ENCODE measurements around the gene VIPAS39.

Gene VIPAS39

DNA sequence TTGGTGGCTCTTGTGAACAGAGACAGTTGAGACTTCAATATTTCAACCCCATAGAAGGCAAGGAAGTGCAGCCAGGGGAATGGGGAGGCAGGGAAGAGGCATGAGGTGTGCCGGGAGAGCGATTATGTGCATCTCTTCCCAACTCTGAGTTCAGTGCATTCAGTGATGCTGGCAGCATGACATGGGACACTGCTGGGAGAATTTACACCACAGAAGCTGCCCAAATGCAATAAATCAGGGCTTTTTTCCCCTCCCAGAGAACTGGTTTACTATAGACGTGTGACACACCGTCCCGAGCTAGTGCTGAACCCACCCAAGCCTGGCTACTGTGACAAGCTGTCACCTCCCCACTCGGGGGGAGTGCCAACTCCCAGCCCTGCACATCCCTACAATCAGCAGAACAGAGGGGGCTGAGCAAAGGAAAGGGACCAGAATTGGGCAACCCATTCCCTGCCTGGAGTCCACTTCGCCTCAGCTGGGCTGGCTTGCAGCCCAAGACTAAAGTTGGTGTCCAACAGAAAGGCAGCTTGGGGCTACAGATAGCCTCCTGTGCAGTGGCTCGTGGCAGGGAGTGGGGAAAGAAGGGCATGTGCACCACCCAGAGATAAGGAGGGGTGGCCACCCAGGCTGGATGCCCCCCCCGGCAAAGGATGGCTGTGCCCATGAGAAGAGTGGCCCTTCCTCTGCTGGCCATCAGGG lies 17.2 kb upstream of the VIPAS39 start:
- Histone ChIP-seq H3K4me2 (ENCODE audit: low read length) (no peak overlapping the region), H3K79me2 (no peaks in the 10 kb centered on the region), H3K27me3 (ENCODE audit: control insufficient read depth, insufficient read depth, low read length) (no peaks in the 10 kb centered on the region), H3K4me1 (no peaks in the 10 kb centered on the region), H2AFZ (no peak overlapping the region), H3K27ac (no peak overlapping the region), H3K9me3 (ENCODE audit: control insufficient read depth, low read length) (no peaks in the 10 kb centered on the region), H3K4me3 (ENCODE audit: low read depth, low read length) (no peak overlapping the region), H3K36me3 (ENCODE audit: control insufficient read depth, insufficient read depth, low read length) (no peaks in the 10 kb centered on the region), H3K9ac (no peak overlapping the region)
- TF ChIP-seq, protein P1, sequence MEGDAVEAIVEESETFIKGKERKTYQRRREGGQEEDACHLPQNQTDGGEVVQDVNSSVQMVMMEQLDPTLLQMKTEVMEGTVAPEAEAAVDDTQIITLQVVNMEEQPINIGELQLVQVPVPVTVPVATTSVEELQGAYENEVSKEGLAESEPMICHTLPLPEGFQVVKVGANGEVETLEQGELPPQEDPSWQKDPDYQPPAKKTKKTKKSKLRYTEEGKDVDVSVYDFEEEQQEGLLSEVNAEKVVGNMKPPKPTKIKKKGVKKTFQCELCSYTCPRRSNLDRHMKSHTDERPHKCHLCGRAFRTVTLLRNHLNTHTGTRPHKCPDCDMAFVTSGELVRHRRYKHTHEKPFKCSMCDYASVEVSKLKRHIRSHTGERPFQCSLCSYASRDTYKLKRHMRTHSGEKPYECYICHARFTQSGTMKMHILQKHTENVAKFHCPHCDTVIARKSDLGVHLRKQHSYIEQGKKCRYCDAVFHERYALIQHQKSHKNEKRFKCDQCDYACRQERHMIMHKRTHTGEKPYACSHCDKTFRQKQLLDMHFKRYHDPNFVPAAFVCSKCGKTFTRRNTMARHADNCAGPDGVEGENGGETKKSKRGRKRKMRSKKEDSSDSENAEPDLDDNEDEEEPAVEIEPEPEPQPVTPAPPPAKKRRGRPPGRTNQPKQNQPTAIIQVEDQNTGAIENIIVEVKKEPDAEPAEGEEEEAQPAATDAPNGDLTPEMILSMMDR (IDR thresholded peaks at IDR 0.05), result no peak

DNA sequence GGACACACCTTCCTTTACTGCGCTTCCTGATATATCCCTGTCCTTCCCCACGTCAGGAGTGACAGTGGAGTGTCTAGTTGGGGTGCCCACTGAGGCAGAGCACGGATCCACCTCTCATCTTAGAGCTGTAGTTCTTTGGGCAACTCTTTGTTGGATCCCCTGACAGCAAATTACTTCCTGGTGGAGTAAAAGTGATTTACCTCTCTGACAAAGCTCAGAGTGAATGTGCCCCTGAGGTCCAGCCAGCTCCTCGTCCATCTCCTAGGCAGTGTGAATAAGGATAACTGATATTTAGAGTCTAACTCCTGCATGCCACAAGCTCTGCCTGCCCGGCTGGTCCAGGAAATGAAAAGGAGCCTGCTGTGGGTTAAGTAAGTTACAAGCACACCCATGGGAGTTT lies 16.5 kb upstream of the VIPAS39 start:
- H3K27ac ChIP-seq, result no peak overlapping the region
- H3K9ac ChIP-seq, result no peak overlapping the region
- H3K4me2 ChIP-seq (ENCODE audit: low read length), result no peak overlapping the region
- no peak overlapping the region for H2AFZ ChIP-seq
- H3K9me3 ChIP-seq (ENCODE audit: control insufficient read depth, low read length), result no peaks in the 10 kb centered on the region
- no peaks in the 10 kb centered on the region for H3K27me3 ChIP-seq (ENCODE audit: control insufficient read depth, insufficient read depth, low read length)
- no peaks in the 10 kb centered on the region for H3K79me2 ChIP-seq
- no peaks in the 10 kb centered on the region for H3K4me1 ChIP-seq
- TF ChIP-seq, protein P1 (IDR thresholded peaks at IDR 0.05), result no peak
- H3K36me3 ChIP-seq (ENCODE audit: control insufficient read depth, insufficient read depth, low read length), result no peaks in the 10 kb centered on the region
- no peak overlapping the region for H3K4me3 ChIP-seq (ENCODE audit: low read depth, low read length)

DNA sequence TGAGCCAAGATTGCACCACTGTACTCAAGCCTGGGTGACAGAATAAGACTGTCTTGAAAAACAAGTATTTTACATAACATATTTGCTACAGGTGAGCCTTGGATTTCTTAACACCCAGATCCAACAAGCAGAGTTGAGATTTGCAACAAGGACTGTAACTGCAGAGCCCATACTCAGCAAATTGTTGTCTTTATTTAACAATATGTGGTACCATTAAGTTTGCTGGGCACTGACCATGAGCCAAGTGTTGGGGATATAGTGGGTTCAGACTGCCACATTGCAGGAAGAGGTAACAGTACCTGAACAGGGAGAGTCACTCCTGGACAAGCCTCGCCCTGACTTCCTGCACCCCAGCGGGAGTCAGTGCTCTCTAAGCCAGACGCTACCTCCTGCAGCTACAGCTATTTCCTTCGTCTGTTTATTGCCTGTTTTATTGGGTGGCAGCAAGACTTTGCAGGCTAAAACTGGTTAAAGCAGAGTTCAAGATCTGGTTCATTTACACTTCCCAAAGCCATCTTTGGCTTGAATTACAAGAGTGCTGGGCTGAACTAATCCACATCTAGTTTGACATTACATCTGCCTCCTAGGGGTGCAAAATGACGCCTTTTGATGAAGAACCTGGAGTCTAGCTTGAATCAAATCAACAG lies 12.9 kb upstream of the VIPAS39 start:
- Histone ChIP-seq H3K9me3 (ENCODE audit: control insufficient read depth, low read length) (no peaks in the 10 kb centered on the region), H3K79me2 (no peaks in the 10 kb centered on the region), H3K27me3 (ENCODE audit: control insufficient read depth, insufficient read depth, low read length) (no peaks in the 10 kb centered on the region), H3K4me3 (ENCODE audit: low read depth, low read length) (no peak overlapping the region), H3K4me1 (no peaks in the 10 kb centered on the region), H3K4me2 (ENCODE audit: low read length) (no peak overlapping the region), H2AFZ (no peak overlapping the region), H3K9ac (no peak overlapping the region), H3K27ac (no peak overlapping the region), H3K36me3 (ENCODE audit: control insufficient read depth, insufficient read depth, low read length) (no peaks in the 10 kb centered on the region)
- TF ChIP-seq, protein P1 (IDR thresholded peaks at IDR 0.05), result no peak

DNA sequence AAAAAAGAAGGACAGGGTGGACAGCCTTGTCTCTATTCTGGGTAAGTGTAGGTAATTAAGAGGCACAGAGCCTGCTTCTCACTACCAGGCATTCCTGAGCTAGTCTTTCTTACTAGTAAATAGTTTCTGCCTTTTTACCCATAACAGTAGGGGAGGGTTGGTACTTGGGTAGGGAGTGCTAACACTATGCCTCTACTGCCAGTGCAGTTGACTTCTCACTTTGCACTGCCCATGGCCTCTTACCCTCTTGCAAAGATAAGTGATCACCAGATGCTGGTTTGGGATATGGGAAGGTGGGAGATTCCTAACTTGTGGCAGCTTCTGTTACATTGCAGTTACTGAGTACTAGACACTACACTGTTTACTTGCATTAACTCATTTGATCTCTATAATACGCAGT lies 12.1 kb upstream of the VIPAS39 start:
- TF ChIP-seq, protein P1 (IDR thresholded peaks at IDR 0.05), result no peak
- H3K9me3 ChIP-seq (ENCODE audit: control insufficient read depth, low read length), result no peaks in the 10 kb centered on the region
- no peak overlapping the region for H3K4me2 ChIP-seq (ENCODE audit: low read length)
- H3K4me3 ChIP-seq (ENCODE audit: low read depth, low read length), result no peak overlapping the region
- no peak overlapping the region for H3K9ac ChIP-seq
- H3K4me1 ChIP-seq, result no peaks in the 10 kb centered on the region
- no peak overlapping the region for H2AFZ ChIP-seq
- H3K36me3 ChIP-seq (ENCODE audit: control insufficient read depth, insufficient read depth, low read length), result no peaks in the 10 kb centered on the region
- H3K27ac ChIP-seq, result no peak overlapping the region
- H3K27me3 ChIP-seq (ENCODE audit: control insufficient read depth, insufficient read depth, low read length), result no peaks in the 10 kb centered on the region
- no peaks in the 10 kb centered on the region for H3K79me2 ChIP-seq

Measured in parathyroid adenoma (tissue), 2 donors.